Neural progenitor cell (in vitro differentiated cells): ENCODE data around the gene SPATA21.

Source experiments
- EZH2 ChIP-seq: fragments of 200-600 bp; sonication (generic); IDR thresholded peaks from 2 replicates; pipeline ENCODE4 v1.6.1; 2017; ENCODE audit warnings: antibody characterized with exemption, mild to moderate bottlenecking, moderate library complexity
- EZH2phosphoT487 ChIP-seq: fragments of 200-600 bp; sonication (generic); IDR thresholded peaks from 2 replicates; pipeline ENCODE4 v1.6.1; 2017; ENCODE audit warnings: antibody characterized with exemption
- TF ChIP-seq, protein P1 (sequence below): fragments of 200-600 bp; sonication (generic); IDR thresholded peaks from 2 replicates; pipeline ENCODE4 v1.5.1; 2017; ENCODE audit warnings: antibody characterized with exemption, mild to moderate bottlenecking

DNA sequence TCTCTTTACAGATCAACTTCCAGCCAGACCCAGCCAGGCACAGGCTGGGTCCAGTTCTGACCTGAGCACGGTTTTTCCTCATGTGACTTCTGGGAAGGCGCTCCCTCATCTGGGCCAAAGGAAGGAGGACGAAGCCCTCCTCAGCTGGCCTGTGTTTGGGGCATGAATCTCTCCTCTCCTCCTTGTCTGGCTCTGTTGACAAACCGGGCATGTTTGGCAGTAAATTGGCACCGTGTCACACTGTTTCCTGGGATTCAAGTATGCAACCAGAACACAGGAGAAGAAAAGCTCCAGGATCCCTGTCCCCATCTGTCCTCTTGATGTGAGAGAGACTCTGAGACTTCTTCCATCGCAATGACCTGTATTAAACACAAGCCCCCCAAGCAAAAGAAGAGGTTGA, 21.6 kb upstream of the SPATA21 start:
- TF ChIP-seq, protein P1, sequence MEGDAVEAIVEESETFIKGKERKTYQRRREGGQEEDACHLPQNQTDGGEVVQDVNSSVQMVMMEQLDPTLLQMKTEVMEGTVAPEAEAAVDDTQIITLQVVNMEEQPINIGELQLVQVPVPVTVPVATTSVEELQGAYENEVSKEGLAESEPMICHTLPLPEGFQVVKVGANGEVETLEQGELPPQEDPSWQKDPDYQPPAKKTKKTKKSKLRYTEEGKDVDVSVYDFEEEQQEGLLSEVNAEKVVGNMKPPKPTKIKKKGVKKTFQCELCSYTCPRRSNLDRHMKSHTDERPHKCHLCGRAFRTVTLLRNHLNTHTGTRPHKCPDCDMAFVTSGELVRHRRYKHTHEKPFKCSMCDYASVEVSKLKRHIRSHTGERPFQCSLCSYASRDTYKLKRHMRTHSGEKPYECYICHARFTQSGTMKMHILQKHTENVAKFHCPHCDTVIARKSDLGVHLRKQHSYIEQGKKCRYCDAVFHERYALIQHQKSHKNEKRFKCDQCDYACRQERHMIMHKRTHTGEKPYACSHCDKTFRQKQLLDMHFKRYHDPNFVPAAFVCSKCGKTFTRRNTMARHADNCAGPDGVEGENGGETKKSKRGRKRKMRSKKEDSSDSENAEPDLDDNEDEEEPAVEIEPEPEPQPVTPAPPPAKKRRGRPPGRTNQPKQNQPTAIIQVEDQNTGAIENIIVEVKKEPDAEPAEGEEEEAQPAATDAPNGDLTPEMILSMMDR = no peak
- TF ChIP-seq EZH2phosphoT487 (no peak), EZH2 (no peak)
